HG02798 (cell line): ENCODE results near the gene TRPM3.
A peak's percentile ranks its signal among the peaks of the same experiment; 100 is the strongest.

Experiments
- ATAC-seq: cut with Tn5 transposase; IDR thresholded peaks from one replicate; pipeline ENCODE4 v1.9.1; 2021; ENCODE audit warnings: mild to moderate bottlenecking; ENCODE audit not compliant: unreplicated experiment, poor library complexity

TRPM3 gene

DNA sequence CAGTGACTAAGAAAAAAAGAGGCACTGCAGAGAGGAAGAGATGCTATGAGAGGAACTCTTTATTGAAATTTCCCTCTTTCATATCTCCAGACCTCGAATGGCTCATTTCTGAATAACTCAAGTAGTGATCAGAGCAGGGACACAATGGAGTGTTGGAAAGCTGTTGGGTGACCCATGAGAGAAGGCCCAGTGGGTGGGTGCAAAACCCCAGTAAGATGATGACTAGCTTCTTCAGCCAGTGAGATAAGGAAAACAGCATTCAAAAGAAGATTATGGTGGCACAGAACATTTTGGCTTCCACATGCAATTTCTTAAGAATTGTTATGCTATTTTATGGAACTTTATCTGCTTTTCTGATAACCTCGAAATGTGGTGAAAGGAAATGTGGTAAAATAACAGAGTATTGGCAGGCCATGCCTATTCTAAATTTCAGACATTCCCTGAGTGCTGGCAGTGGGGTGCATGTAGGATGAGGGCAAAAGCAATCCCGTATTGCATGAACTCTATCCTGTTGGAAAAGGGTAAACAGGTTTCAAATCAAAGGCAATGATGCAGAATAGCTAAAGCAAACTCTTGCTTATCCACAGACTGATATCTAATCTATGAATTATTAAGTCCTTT is 579.0 kb downstream of the TRPM3 start:
- ATAC-seq, result no peak

DNA sequence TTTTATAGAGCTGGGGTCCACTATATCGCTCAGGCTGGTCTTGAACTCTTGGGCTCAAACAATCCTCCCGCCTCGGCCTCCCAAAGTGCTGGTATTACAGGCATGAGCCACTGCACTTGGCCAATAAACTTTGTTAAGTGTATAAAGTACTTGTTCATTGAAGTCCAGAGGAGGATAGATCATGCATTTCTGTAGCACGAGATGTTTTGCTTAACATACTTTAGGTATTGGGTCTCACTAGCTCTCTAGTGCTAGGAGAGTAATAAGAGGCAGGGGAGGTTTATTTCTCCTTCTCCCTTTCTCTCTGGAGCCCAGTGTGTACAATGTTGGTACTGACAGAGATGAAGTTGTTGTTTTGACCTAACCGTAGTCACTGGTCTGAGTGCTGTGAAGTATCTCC is 581.4 kb downstream of the TRPM3 start:
- no peak for ATAC-seq

DNA sequence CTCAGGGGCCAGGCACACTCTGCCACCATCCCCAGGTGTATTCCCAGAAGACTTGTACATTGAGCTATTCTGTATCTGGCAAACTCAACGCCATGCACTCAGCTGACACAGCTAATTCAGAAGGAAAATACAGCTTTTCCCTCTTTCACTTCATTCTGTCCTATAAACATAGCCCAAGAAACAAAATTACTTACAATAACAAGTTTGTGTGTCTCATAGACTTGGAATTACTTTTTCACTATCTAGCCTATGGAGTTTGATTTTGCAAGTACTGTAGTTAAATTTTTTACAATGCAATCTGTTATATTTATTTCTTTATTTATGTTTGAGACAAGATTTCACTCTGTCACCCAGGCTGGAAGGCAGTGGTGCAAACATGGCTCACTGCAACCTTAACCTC is 581.9 kb downstream of the TRPM3 start:
- ATAC-seq, result no peak

DNA sequence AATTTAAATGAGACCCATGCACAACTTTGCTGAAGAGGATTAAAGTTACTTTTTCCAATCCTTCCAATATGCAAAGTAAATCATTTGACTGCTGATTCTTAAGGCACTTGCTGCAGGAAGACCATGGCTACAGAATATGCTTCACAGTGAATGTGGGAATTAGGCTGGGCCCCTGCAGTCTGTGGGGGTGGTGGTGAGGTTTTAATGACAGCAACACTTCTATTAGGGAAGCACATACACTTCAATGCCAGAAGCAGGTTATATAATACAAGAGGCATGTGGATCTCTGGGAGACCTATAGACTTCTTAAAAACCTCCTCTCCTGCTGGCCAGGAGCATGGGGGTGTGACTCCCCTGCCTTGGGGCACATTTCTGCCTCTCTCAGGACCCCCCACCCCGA is 582.4 kb downstream of the TRPM3 start:
- ATAC-seq, result no peak

DNA sequence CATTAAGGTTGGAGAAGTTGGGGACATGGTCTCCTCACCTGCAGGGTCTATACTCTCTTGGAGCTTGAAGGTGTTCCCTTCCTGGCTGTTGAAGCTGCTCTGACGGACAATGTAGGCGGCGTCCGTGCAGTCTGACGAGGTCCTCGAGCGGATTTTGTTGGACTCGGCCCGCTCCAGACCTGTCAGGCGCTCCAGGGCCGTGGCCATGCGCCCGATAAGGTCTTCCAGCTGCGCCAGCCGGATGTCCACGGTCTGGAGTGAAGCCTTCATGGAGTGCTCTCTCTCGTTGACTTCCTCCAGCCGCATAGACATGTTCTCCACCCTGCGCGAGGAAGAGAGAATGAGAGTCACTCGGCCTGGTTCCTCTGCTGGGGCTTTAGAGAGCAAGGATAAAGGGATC is 584.3 kb downstream of the TRPM3 start:
- no peak for ATAC-seq

DNA sequence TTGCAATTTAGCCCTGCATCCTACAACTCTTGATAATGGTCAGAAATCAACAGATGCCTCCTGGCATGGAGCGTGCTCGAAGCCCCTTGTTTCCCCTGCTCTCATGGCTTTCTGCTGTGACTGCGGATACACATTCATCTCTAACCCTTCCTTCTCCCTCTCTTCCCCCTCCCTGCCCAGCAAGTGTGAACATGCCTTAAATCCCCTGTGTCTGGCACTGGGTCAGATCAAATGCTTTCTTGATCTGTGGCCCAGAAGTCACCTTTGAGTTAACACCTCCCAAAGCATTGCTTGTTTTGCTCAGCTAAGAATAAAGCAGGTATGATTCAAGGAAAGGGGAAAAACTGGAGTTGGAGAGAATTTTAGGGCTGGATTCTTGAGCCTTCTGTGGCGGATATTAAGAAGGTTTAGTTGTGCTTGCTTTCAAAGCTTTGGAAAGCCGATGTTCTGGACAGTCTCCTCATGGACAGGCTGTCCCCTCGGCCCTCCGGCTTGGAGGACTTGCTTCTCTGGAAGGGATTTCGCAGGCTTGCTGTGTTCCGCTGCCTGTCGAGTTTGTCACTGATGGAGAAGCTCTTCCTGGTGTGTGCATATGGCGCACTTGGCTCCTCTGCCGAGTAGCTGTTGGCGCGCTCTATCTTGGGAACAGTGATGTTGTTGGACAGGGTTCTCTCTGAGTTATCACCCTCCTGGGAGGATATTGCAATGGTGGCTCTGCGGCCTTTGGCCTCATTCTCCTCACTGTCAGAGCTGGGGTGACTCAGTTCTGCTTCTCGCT is 585.7 kb downstream of the TRPM3 start:
- ATAC-seq, result no peak

DNA sequence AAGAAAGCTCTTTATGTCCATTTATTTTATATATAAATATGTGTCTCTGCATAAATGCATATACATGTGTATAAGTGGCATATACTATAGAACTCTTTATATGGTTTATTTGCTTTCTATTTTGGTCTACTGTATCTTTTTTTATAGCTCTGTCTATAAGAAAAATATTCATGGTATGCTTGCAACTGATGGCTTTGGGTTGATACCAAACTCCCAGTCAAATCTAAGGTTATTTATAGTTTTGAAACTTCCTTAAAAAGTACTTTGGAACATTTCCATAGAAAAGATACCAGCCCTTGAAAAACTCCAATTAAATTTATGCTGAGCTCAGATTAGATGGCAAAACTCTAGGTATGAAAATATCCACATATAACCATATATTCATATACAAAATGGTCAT is 587.0 kb downstream of the TRPM3 start:
- ATAC-seq, result no peak

DNA sequence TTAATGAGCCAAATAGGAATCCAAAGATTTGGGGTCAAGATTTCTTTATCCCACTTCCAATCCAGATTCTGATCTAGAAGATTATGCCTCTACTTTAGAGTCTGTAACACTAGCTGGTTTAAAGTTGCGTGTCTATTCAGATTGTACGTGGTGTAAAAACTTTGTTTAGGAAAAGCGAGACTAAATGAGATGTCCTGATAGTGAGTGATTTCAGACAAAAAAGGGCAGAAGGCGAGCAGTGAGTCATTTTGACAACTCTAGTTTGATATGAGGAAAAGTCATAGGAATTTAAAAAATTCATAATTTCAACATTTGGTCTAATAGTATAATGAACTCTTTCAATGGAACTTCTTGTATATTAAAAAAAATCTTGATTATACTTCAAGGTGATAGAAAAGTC is 587.4 kb downstream of the TRPM3 start:
- no peak for ATAC-seq

DNA sequence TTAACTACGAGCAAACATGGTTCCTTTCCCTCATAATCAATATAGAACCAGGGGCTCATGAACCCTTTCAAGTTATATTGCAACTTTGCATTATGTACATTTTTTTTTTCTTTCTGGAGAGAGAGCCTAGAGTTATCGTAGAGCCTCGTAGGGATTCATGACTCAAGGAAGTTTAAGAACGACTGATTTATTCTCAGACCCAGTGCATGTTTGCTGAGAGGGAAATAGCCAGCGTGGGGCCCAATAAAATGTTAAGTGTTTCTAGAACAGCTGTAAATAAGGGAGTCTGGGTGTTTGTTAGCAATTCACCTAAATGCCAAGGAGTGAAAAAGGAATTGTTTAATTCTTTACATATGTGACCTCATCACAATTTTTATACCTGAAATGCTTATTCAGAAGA is 587.9 kb downstream of the TRPM3 start:
- no peak for ATAC-seq

DNA sequence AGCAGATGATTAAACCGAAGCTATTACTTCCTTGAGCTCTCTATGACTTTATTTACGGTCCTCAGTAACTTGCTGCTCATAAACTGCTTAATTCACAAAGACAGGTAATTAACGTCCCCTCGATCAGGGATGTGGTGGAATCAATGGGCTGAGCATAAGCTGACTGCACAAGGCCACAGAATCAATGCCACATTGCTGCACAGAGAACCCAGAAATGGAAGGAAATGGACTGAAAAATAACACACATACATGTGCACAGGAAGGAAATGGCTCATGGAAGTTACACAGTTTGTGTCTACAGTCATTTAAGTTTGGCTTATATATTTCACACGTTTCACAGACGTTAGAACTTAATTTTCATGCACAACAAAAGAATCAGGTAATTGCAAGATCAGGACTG is 588.7 kb downstream of the TRPM3 start:
- ATAC-seq, result no peak

DNA sequence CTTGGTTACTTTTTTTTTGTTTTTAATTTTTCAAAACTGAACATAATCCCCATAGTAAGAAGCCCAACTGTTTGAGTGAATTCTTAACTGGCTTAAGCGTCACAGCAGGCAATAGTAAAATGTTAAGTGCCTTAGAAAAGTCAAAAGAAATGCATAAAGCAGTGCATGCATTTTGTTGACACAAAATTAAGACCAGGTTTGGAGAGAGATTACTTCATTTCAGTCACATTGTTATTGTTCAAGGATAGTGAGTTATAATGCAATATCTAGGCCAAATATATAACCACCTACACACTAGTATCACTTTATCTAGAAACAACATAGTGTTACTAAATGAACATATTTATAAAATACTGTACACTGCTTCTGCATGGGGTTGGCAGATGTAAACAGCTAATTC is 590.1 kb downstream of the TRPM3 start:
- ATAC-seq, result no peak

DNA sequence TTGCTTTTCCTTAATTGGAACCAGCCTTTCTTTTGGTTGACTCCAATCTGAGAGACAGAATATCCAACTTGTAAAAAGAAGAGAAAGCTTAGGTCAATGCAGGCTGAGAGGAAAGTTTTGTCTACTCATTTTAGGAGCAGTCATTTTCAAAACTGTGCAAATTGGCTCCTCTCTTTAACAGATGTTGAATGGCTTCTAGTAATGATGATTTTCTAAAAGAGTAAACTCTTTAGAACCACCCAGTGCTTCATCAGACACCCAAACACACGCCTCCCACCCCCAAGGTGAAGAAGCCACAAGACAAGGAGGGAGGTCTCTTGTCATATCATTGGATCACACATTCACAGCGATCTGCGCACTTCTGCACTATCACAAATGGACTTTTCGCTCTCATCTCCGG is 590.7 kb downstream of the TRPM3 start:
- no peak for ATAC-seq

DNA sequence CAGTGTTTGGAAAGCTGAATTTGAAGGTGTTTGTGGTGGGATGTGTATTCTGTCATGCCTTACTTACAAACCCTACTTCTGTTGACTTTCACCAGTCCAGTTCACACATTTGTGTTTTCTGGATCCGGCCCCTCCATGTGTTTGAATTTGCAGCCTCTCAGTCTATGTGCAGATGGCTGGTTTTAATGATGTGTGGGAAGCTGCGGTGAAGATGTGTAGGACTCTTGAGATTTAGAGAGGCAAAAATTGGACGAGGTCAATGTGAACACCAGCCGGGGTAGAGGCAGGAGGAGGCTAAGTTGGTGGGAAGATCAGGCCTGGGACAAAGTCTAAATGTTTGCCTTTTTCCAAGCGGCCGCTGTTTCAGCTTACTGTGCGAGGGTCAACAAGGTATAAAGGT is 591.6 kb downstream of the TRPM3 start:
- ATAC-seq, result no peak

DNA sequence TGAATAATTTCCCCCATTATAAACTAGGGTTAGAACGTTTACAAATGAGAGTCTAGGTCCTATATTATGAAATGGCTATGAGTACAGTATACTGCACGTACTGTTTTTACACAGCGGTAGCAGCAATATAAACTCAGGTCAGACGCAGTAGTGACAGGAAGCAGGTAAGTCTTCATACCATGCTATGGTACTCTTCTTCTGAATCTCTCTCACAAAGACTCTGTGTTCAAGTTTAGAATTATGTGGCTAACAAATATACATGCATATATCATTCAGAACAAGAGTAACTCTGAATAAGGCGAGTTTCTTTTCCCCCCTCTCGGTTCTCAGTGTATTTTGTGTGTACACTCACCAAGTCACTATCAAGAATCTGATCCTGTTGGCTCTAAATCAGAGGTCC is 592.0 kb downstream of the TRPM3 start:
- no peak for ATAC-seq

DNA sequence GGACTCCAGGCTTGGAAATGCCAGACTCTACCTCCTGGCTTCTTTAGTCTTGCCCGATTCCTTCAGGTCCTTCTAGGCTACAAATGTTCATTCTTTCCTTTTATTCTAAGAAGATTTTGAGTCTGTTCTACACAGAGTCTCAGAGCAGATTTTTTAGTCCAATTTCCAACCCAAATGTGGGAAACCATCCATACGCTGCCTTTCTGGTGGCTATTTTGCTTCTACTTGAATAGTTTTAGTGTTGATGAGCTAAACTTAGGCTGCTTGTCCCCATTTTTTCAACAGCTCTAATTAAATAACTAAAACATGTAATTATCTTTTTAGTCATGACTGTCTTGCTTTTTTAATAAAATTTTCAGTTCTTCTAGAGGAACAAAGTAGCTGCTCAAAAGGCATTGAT is 594.5 kb downstream of the TRPM3 start:
- no peak for ATAC-seq

DNA sequence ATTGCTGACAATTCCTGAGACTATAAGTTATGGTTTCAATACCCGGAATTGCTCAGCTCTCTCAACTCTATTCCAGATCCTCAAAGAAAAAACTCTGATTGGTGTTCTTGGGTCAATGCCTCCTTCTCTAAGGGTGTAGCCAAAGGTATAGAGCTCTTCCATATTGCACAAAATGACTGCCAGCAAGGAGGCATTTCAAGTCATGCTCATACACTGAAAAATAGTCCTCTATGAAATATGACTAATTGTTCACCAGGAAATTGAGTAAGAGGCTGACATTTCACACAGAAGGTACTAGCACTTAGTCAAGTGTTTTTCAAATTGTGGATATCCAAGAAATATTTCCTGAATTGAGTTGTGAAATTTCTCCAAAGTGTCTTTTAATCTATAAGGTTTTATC is 595.9 kb downstream of the TRPM3 start:
- no peak for ATAC-seq

DNA sequence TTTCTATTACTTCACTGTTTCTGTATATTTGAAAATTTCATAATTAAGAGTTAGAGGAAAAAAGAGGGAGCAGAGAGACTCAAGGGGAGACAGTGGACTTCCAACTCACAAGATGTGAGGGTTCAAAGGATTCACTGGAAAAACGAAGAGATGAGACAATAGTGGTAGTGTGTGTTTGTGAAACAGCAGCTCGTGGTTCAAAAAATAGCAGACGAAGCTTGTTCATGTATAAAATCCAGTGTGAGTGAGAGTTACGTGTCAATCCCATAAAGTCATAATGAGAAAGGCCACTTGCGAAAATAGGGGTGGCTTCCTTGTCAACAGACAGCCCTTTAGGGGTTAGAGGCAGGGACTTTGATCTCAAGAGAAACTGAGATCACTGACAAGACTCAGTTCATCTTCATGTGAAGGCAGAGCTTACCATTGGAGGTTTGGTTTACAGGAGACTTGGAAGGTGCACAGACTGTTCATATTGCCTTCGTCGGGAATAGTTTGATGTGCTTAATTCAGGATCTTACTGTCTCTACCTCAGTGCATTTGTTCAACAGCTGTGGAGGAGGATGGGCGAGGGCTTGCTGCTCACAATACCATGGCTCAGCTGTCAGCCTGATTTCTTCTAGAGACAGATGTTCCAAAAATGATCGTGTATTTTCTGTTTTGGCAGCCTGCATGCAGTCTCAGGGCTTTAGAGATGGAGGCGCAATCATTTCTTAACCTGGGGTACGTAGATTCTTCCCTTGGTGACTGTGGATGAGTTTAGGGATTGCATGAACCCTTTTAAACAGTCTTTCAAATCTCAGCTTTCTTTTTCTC is 601.3 kb downstream of the TRPM3 start:
- ATAC-seq, result peak; percentile 87

DNA sequence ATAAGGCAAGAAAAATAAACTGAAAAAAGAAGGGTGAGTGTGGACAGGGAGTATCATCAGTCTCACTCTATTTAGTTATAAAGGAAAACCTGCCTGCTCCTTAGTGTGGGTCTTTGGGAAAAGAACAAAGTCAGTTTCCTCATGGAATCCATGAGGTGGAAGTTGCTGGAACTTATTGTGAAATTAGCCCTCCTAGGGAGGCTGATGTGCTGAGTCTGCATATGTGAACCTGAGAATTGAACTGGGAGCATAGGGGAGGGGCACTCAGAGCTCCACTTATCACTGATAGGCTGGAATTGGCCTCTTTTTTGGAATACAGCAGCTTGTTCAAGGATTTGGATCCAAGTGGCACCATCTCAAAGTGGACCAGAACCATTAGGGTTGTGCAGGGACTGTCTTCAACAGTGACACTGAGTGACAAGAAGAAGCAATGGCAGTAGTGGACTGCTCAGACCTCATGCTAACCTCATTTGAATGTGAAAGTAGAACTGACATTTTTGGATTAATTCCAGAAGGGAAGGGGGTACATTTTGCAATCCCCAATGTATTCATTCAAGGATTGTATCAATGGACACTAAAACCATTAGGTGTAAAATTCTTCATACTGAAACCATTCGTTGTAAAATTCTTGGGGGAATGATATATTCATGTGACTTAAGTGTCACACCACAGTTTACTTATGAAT is 603.4 kb downstream of the TRPM3 start:
- no peak for ATAC-seq

DNA sequence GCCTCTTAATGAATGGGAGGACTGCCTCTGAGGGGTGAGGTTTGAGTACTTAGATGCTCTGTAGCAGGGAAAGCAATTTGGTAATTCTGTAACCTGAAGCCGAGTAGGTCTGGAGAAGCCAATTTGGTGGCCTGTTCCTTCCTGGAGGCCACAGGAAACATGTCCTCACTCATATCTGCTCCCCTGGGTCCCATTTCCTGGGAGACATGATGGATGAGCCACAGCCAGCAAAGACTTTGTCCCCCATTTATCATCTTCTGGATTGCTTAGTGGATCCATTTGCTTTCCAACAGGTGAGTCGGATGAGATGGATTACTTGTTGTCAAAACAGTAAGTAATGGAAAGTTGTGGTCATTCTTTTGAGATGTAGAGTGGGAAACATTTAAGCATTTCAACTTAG is 607.1 kb downstream of the TRPM3 start:
- ATAC-seq, result no peak

DNA sequence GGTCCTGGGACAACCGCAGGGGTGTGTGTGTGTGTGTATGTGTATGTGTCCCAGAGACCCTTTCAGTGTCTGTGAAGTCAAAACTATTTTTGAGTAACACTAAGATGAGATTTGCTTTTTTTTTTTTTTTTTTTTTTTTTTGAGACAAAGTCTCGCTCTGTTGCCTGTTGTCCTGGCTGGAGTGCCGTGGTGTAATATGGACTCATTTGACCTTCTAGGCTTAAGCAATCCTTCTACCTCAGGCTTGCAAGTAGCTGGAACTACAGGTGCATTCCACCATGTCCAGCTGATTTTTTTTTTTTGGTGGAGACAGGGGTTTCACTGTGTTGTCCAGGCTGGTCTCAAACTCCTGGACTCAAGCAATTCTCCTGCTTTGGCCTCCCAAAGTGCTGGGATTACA is 609.6 kb downstream of the TRPM3 start:
- ATAC-seq, result no peak
